WTC11 (cell line): ENCODE data around the gene NFIC. TPM values are rescaled to one million over a fixed set of nuclear protein-coding genes. Genes with fewer than 3 reads are reported as not detected.

ENCODE experiments used
- ATAC-seq: fragments of 200-7000 bp; cut with Tn5 transposase; 2 replicates; pipeline ENCODE4 v1.10.0; 2021; ENCODE audit warnings: mild to moderate bottlenecking, moderate library complexity
- CTCF ChIA-PET: fragments of 300-600 bp; sonication (Branson Sonifier 250); formaldehyde crosslinking; loops from one replicate; lab custom pipeline; 2021; ENCODE audit warnings: antibody characterized with exemption; lab: Charles Lee
- POLR2A ChIA-PET: fragments of 350-600 bp; sonication (Branson Sonifier 250); formaldehyde crosslinking; loops from one replicate; lab custom pipeline; 2021; ENCODE audit warnings: antibody characterized with exemption; lab: Charles Lee
- DNase-seq: peaks from one replicate; pipeline ENCODE4 v3.0.0; 2021; ENCODE audit warnings: low spot score
- H3K27ac Mint-ChIP-seq: 2 replicates; pipeline ENCODE4 v1.8.0; 2021; ENCODE audit warnings: mixed read lengths
- H3K27me3 Mint-ChIP-seq: 2 replicates; pipeline ENCODE4 v1.8.0; 2021; ENCODE audit warnings: low read depth, mild to moderate bottlenecking, moderate library complexity, mixed read lengths
- H3K36me3 Mint-ChIP-seq: 2 replicates; pipeline ENCODE4 v1.8.0; 2021; ENCODE audit warnings: mixed read lengths
- H3K4me1 Mint-ChIP-seq: 2 replicates; pipeline ENCODE4 v1.8.0; 2022; ENCODE audit warnings: mixed read lengths
- H3K4me3 Mint-ChIP-seq: 2 replicates; pipeline ENCODE4 v1.8.0; 2021; ENCODE audit warnings: mild to moderate bottlenecking, moderate library complexity, mixed read lengths
- H3K9me3 Mint-ChIP-seq: 2 replicates; pipeline ENCODE4 v1.8.0; 2021; ENCODE audit warnings: mixed read lengths
- EMX1 ChIP-seq: fragments of 250-450 bp; sonication (Bioruptor Pico); IDR thresholded peaks from 2 replicates; pipeline ENCODE4 v1.8.0; 2021; ENCODE audit warnings: mild to moderate bottlenecking
- FOXK1 ChIP-seq: sonication (generic); formaldehyde crosslinking; IDR thresholded peaks from 2 replicates; pipeline ENCODE4 v1.8.0; 2022; ENCODE audit warnings: mild to moderate bottlenecking, moderate library complexity, missing genetic modification reagents
- GABPB1 ChIP-seq: sonication (generic); formaldehyde crosslinking; IDR thresholded peaks from 2 replicates; pipeline ENCODE4 v1.8.1; 2023; ENCODE audit warnings: mild to moderate bottlenecking, missing genetic modification reagents
- NFATC4 ChIP-seq: fragments of 250-450 bp; sonication (Bioruptor Pico); IDR thresholded peaks from 2 replicates; pipeline ENCODE4 v1.9.0; 2021; ENCODE audit warnings: mild to moderate bottlenecking
- NR1H2 ChIP-seq: sonication (generic); formaldehyde crosslinking; IDR thresholded peaks from 2 replicates; pipeline ENCODE4 v1.9.0; 2021; ENCODE audit warnings: mild to moderate bottlenecking, moderate library complexity, missing genetic modification reagents
- PRRX2 ChIP-seq: fragments of 250-450 bp; sonication (Bioruptor Pico); IDR thresholded peaks from 2 replicates; pipeline ENCODE4 v1.8.0; 2021; ENCODE audit warnings: mild to moderate bottlenecking
- RELA ChIP-seq: sonication (generic); formaldehyde crosslinking; IDR thresholded peaks from 2 replicates; pipeline ENCODE4 v1.8.1; 2022; ENCODE audit warnings: missing genetic modification reagents, mild to moderate bottlenecking, borderline replicate concordance
- TCF7 ChIP-seq: sonication (generic); formaldehyde crosslinking; IDR thresholded peaks from 2 replicates; pipeline ENCODE4 v1.8.0; 2022; ENCODE audit warnings: mild to moderate bottlenecking, low read depth, missing genetic modification reagents, moderate library complexity
- ZNF396 ChIP-seq: fragments of 250-450 bp; sonication (Bioruptor Pico); IDR thresholded peaks from 2 replicates; pipeline ENCODE4 v1.8.0; 2021; ENCODE audit warnings: mild to moderate bottlenecking, moderate library complexity, borderline replicate concordance
- ZNF671 ChIP-seq: fragments of 250-450 bp; sonication (Bioruptor Pico); IDR thresholded peaks from 2 replicates; pipeline ENCODE4 v1.8.0; 2021; ENCODE audit warnings: mild to moderate bottlenecking
- total RNA-seq: library from RNA; stranded (reverse); gene quantifications from 3 replicates; pipeline ENCODE4 v1.2.3, GENCODE V29; 2021
- TF ChIP-seq, protein P1 (sequence below): sonication (generic); formaldehyde crosslinking; IDR thresholded peaks from 2 replicates; pipeline ENCODE4 v1.8.0; 2022; ENCODE audit warnings: missing genetic modification reagents
- TF ChIP-seq, protein P2 (sequence below): sonication (generic); formaldehyde crosslinking; IDR thresholded peaks from 2 replicates; pipeline ENCODE4 v1.8.0; 2023; ENCODE audit warnings: missing genetic modification reagents, mild to moderate bottlenecking, borderline replicate concordance
- TF ChIP-seq, protein P3 (sequence below): fragments of 250-450 bp; sonication (Bioruptor Pico); IDR thresholded peaks from 2 replicates; pipeline ENCODE4 v1.9.0; 2021; ENCODE audit warnings: mild to moderate bottlenecking, borderline replicate concordance
- TF ChIP-seq, protein P4 (sequence below): sonication (generic); formaldehyde crosslinking; IDR thresholded peaks from 2 replicates; pipeline ENCODE4 v1.8.1; 2022; ENCODE audit warnings: low read depth, missing genetic modification reagents, borderline replicate concordance
- TF ChIP-seq, protein P5 (sequence below): sonication (generic); formaldehyde crosslinking; IDR thresholded peaks from 2 replicates; pipeline ENCODE4 v1.8.0; 2022; ENCODE audit warnings: mild to moderate bottlenecking, missing genetic modification reagents
- TF ChIP-seq, protein P6 (sequence below): fragments of 250-450 bp; sonication (Bioruptor Pico); IDR thresholded peaks from 2 replicates; pipeline ENCODE4 v1.9.0; 2021; ENCODE audit warnings: mild to moderate bottlenecking
- TF ChIP-seq, protein P7 (sequence below): fragments of 250-450 bp; sonication (Bioruptor Pico); IDR thresholded peaks from 2 replicates; pipeline ENCODE4 v1.8.0; 2021; ENCODE audit warnings: mild to moderate bottlenecking
- TF ChIP-seq, protein P8 (sequence below): sonication (generic); formaldehyde crosslinking; IDR thresholded peaks from 2 replicates; pipeline ENCODE4 v1.8.0; 2022; ENCODE audit warnings: mild to moderate bottlenecking, missing genetic modification reagents

NFIC gene
- total RNA-seq, 1 experiment from 2014 or later: 3.5 TPM

DNA sequence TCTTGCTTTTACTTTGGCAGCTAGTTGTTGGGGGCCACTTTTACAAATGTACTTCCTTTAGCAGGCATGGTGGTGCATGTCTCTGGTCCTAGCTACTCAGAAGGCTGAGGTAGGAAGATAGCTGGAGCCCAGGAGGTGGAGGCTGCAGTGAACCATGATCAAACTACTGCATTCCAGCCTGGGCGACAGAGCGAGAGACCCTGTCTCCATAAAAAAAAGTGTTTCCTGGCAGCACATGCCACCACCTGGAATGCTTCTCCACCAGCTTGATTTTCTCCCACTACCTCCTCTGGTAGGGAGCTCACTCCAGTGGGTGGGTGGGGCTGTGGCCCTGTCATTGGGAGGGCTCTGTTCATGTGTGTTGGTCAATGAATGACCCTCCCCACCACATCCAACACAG lies 152.3 kb downstream of the NFIC start:
- ChIA-PET POLR2A (interaction anchor here (0.8 kb wide), 1 partner anchor 20 kb away, joined by 3 read pairs; the partner anchor contains the start of gene TEKTIP1), CTCF (interaction anchor here (1.0 to 4.8 kb wide), 7 partner anchors 8 to 136 kb away, joined by 3 to 31 read pairs (median 7); no protein-coding TSS in a partner anchor)
- peak overlapping the region; percentile 39 for H3K4me3 Mint-ChIP-seq
- ATAC-seq (no peak), DNase-seq (no peak)
- peaks cover 55% of the 10 kb centered on the region for H3K4me1 Mint-ChIP-seq
- no peaks in the 10 kb centered on the region for H3K9me3 Mint-ChIP-seq
- no peaks in the 10 kb centered on the region for H3K27me3 Mint-ChIP-seq
- TF ChIP-seq ZNF671 (CRISPR knock-in tag) (no peak), EMX1 (CRISPR knock-in tag) (no peak), NFATC4 (CRISPR knock-in tag) (no peak), ZNF396 (no peak), PRRX2 (CRISPR knock-in tag) (no peak), GABPB1 (CRISPR knock-in tag) (no peak), NR1H2 (CRISPR knock-in tag) (no peak), RELA (CRISPR knock-in tag) (no peak), TCF7 (CRISPR knock-in tag) (no peak), FOXK1 (CRISPR knock-in tag) (no peak)
- TF ChIP-seq, protein P1, sequence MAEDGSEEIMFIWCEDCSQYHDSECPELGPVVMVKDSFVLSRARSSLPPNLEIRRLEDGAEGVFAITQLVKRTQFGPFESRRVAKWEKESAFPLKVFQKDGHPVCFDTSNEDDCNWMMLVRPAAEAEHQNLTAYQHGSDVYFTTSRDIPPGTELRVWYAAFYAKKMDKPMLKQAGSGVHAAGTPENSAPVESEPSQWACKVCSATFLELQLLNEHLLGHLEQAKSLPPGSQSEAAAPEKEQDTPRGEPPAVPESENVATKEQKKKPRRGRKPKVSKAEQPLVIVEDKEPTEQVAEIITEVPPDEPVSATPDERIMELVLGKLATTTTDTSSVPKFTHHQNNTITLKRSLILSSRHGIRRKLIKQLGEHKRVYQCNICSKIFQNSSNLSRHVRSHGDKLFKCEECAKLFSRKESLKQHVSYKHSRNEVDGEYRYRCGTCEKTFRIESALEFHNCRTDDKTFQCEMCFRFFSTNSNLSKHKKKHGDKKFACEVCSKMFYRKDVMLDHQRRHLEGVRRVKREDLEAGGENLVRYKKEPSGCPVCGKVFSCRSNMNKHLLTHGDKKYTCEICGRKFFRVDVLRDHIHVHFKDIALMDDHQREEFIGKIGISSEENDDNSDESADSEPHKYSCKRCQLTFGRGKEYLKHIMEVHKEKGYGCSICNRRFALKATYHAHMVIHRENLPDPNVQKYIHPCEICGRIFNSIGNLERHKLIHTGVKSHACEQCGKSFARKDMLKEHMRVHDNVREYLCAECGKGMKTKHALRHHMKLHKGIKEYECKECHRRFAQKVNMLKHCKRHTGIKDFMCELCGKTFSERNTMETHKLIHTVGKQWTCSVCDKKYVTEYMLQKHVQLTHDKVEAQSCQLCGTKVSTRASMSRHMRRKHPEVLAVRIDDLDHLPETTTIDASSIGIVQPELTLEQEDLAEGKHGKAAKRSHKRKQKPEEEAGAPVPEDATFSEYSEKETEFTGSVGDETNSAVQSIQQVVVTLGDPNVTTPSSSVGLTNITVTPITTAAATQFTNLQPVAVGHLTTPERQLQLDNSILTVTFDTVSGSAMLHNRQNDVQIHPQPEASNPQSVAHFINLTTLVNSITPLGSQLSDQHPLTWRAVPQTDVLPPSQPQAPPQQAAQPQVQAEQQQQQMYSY: no peak
- TF ChIP-seq, protein P2, sequence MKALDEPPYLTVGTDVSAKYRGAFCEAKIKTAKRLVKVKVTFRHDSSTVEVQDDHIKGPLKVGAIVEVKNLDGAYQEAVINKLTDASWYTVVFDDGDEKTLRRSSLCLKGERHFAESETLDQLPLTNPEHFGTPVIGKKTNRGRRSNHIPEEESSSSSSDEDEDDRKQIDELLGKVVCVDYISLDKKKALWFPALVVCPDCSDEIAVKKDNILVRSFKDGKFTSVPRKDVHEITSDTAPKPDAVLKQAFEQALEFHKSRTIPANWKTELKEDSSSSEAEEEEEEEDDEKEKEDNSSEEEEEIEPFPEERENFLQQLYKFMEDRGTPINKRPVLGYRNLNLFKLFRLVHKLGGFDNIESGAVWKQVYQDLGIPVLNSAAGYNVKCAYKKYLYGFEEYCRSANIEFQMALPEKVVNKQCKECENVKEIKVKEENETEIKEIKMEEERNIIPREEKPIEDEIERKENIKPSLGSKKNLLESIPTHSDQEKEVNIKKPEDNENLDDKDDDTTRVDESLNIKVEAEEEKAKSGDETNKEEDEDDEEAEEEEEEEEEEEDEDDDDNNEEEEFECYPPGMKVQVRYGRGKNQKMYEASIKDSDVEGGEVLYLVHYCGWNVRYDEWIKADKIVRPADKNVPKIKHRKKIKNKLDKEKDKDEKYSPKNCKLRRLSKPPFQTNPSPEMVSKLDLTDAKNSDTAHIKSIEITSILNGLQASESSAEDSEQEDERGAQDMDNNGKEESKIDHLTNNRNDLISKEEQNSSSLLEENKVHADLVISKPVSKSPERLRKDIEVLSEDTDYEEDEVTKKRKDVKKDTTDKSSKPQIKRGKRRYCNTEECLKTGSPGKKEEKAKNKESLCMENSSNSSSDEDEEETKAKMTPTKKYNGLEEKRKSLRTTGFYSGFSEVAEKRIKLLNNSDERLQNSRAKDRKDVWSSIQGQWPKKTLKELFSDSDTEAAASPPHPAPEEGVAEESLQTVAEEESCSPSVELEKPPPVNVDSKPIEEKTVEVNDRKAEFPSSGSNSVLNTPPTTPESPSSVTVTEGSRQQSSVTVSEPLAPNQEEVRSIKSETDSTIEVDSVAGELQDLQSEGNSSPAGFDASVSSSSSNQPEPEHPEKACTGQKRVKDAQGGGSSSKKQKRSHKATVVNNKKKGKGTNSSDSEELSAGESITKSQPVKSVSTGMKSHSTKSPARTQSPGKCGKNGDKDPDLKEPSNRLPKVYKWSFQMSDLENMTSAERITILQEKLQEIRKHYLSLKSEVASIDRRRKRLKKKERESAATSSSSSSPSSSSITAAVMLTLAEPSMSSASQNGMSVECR: no peak
- TF ChIP-seq, protein P3, sequence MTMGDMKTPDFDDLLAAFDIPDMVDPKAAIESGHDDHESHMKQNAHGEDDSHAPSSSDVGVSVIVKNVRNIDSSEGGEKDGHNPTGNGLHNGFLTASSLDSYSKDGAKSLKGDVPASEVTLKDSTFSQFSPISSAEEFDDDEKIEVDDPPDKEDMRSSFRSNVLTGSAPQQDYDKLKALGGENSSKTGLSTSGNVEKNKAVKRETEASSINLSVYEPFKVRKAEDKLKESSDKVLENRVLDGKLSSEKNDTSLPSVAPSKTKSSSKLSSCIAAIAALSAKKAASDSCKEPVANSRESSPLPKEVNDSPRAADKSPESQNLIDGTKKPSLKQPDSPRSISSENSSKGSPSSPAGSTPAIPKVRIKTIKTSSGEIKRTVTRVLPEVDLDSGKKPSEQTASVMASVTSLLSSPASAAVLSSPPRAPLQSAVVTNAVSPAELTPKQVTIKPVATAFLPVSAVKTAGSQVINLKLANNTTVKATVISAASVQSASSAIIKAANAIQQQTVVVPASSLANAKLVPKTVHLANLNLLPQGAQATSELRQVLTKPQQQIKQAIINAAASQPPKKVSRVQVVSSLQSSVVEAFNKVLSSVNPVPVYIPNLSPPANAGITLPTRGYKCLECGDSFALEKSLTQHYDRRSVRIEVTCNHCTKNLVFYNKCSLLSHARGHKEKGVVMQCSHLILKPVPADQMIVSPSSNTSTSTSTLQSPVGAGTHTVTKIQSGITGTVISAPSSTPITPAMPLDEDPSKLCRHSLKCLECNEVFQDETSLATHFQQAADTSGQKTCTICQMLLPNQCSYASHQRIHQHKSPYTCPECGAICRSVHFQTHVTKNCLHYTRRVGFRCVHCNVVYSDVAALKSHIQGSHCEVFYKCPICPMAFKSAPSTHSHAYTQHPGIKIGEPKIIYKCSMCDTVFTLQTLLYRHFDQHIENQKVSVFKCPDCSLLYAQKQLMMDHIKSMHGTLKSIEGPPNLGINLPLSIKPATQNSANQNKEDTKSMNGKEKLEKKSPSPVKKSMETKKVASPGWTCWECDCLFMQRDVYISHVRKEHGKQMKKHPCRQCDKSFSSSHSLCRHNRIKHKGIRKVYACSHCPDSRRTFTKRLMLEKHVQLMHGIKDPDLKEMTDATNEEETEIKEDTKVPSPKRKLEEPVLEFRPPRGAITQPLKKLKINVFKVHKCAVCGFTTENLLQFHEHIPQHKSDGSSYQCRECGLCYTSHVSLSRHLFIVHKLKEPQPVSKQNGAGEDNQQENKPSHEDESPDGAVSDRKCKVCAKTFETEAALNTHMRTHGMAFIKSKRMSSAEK (CRISPR knock-in tag): no peak
- TF ChIP-seq, protein P4, sequence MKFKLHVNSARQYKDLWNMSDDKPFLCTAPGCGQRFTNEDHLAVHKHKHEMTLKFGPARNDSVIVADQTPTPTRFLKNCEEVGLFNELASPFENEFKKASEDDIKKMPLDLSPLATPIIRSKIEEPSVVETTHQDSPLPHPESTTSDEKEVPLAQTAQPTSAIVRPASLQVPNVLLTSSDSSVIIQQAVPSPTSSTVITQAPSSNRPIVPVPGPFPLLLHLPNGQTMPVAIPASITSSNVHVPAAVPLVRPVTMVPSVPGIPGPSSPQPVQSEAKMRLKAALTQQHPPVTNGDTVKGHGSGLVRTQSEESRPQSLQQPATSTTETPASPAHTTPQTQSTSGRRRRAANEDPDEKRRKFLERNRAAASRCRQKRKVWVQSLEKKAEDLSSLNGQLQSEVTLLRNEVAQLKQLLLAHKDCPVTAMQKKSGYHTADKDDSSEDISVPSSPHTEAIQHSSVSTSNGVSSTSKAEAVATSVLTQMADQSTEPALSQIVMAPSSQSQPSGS (CRISPR knock-in tag): no peak
- TF ChIP-seq, protein P5, sequence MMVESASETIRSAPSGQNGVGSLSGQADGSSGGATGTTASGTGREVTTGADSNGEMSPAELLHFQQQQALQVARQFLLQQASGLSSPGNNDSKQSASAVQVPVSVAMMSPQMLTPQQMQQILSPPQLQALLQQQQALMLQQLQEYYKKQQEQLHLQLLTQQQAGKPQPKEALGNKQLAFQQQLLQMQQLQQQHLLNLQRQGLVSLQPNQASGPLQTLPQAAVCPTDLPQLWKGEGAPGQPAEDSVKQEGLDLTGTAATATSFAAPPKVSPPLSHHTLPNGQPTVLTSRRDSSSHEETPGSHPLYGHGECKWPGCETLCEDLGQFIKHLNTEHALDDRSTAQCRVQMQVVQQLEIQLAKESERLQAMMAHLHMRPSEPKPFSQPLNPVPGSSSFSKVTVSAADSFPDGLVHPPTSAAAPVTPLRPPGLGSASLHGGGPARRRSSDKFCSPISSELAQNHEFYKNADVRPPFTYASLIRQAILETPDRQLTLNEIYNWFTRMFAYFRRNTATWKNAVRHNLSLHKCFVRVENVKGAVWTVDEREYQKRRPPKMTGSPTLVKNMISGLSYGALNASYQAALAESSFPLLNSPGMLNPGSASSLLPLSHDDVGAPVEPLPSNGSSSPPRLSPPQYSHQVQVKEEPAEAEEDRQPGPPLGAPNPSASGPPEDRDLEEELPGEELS (CRISPR knock-in tag): no peak
- TF ChIP-seq, protein P6, sequence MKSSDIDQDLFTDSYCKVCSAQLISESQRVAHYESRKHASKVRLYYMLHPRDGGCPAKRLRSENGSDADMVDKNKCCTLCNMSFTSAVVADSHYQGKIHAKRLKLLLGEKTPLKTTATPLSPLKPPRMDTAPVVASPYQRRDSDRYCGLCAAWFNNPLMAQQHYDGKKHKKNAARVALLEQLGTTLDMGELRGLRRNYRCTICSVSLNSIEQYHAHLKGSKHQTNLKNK (CRISPR knock-in tag): no peak
- TF ChIP-seq, protein P7, sequence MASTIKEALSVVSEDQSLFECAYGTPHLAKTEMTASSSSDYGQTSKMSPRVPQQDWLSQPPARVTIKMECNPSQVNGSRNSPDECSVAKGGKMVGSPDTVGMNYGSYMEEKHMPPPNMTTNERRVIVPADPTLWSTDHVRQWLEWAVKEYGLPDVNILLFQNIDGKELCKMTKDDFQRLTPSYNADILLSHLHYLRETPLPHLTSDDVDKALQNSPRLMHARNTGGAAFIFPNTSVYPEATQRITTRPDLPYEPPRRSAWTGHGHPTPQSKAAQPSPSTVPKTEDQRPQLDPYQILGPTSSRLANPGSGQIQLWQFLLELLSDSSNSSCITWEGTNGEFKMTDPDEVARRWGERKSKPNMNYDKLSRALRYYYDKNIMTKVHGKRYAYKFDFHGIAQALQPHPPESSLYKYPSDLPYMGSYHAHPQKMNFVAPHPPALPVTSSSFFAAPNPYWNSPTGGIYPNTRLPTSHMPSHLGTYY (CRISPR knock-in tag): no peak
- TF ChIP-seq, protein P8, sequence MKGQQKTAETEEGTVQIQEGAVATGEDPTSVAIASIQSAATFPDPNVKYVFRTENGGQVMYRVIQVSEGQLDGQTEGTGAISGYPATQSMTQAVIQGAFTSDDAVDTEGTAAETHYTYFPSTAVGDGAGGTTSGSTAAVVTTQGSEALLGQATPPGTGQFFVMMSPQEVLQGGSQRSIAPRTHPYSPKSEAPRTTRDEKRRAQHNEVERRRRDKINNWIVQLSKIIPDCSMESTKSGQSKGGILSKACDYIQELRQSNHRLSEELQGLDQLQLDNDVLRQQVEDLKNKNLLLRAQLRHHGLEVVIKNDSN (CRISPR knock-in tag): no peak
- peaks cover 4% of the 10 kb centered on the region; the same call in 1 of the 2 replicates for H3K36me3 Mint-ChIP-seq
- H3K27ac Mint-ChIP-seq: peak overlapping the region; percentile 67
